HG02938 (cell line): Measurements from ENCODE around the gene DMWD.

ENCODE experiments used
- ATAC-seq: cut with Tn5 transposase; IDR thresholded peaks from one replicate; pipeline ENCODE4 v1.9.1; 2021; ENCODE audit warnings: mild to moderate bottlenecking, moderate library complexity; ENCODE audit not compliant: unreplicated experiment

DMWD gene

DNA sequence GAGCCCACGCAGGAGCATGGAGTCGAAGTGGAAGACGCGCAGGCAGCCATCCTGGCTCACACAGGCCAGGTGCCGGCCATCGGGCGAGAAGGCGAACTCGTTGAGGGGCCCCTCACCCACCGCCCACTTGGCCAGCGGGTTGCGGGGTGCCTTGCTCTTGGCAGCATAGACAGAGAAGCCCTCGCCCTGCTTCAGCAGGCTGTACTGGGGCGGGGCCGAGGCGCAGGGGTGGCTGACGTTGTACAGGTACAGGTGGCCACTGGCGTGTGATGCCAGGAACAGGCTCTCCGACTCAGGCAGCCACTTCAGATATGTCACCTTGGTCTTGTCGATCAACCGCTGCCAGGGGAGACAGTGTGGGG, 6.1 kb downstream of the DMWD start:
- ATAC-seq, result no peak

DNA sequence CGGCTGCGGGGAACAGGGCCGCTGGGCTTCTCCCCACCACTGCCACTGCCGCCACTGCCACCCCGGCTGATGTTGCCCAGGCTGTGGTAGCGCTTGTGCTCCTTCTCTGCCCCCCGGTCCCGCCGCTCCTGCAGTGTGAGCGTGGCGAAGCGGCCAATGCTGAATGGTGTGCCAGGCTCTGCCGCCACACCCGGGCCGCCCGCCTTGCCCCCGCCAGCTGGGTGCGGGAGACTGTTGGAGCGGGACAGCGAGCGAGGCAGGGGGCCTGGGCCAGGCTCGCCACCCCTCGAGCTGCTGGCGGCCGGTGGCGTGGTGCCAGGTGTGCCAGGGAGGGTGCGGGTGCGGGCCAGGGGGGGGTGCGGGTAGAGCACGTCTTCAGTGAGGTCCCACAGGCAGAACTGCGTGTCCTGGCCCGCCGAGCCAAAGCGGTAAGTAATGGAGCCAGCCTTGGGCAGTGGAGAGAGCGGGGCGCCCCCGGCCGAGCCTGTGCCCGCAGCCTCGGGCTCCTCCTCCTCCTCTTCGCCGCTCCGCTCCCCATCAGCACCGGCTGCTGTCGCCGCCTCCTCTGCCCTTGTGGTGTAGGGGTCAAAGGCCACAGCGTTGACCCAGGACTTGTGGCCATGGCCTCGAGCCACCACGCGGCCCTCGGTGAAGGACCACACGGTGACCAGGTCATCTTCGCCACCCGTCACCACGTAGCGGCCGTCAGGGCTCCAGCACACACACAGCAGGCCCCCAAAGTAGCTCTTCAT, 6.7 kb downstream of the DMWD start:
- ATAC-seq, result no peak

DNA sequence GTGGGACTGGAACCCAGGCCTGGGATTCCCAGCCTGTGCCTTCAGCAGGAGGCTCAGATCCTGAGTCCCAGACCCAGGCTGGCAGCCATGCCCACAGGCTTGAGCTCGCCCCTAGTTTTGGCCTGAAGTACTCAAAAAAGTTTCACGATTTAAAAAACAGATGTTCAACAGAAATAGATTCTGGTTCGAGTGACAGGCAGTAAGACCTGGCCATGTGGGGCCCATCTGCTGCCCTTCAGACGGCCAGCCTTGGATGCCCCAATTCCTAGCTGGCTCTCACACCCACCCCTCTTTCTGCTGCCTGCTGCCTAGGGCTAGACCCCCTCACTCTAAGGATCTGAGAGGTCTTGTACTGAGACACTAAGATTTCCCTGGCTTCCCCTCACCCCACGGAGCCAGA, 7.5 kb downstream of the DMWD start:
- no peak for ATAC-seq

DNA sequence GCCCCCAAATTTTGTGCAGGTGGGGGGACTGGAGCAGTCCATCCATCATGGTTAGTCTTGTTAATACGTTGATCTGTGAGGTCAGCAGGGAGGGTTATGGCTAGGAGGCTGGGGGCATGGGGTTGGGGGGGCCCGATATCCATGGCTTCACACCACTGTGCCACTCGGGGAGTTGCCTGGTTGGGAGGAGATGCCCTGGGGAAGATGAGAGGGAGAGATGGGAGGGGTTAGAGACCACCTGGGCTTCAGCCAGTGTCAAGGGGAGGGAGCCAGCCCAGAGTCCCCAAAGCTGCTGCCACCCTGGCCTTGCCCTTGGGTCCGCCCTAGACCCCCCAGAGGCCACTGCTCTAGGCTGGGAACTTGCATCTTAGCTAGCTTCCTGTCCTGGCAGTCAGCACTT, 8.5 kb downstream of the DMWD start:
- ATAC-seq, result no peak

DNA sequence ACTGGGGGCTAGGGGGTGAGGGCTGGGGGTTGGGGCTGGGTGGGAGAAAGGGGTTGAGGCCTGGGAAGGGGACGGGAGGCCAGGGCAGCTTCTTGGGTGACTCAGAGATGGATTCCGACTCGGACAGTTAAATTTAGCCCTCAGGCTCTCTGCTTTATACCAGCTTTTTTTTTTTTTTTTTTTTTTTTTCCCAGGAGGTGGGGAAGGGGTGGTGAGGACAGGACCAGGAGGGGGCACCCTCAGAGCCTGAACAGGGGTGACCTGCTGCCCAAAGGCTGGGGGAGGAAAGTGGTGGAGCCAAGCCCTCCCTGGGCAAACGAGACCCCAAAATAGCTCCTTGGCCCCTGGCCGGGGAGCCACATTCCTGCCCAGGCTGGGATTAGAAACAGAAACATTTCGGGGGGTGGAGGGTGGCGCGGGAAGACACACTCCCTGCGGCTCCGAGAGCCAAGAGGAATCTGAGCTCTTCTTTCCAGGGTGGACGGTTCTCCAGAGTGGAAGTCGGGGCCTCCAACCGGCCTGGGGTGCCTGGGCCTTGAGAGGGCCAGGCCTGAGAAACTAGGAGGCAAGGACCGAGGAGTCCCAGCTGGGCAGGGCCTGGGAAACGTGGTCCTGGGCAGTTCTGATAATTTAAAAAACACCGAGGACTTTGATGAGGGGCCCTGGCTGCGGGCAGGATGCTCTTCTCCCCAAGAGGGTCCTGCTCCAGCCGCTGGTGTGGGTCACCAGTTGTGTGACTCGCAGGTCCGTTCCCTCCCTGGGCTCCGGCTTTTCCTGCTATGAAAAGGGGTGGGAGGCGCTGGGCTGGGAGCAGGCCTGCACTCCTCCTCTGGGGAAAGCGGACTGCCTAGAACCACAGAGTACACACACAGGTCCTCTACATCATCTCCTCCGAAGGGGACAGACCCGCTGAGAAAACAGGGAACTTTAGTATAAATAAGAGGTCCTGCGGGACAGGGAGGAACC, 9.5 kb downstream of the DMWD start:
- ATAC-seq, result no peak

DNA sequence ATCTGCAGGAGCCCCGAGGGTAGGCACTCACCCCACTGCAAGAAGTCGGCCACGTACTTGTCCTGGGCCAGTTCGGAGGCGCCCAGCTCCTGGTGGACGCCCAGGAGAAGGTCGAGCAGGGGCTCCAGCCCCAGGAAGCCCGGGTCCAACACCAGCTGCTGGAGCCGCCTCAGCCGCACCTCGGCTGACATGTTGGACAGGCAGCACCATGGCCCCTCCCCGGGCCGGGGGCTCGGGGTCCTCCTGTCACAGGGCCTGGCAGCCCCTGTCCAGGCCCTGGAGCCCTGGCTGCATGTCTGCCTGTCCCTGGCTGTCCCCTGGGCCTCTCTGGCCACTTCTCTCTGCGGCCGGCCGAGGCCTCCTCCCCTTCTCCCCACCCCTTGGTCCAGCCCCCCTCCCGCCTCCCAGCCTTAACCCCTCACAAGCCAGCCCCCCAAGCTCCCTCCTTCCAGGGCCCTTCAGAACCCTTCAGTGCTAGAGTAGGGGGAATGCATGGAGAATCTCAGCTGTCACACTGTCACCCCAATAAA, 10.4 kb downstream of the DMWD start, which contains the start of gene DMPK:
TSS of gene DMPK (minus strand) at position 329 of the 530 bp plus-strand sequence. CDS start at position 191, 138 bp downstream.
- no peak for ATAC-seq

- ATAC-seq, result no peak
Observed at GRCh38 chr19:45781214-45782161, 11.2 kb downstream of the DMWD start.

GRCh38 chr19:45780448-45781213, 12.0 kb downstream of the DMWD start:
- ATAC-seq, result no peak

DNA sequence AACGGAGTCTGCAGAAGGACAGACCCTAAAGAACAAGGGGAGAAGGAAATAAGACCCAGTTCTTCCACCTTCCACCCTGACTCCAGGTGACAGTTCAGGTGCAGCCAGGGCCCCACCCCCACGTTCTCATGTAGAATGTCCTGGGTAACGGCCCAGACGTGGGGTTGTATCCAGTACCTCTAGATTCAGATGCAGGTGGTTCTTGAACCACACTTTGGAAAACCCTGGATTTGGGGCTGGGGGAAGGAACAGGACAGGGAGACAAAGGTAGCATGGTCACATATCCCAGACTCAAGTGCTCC, 12.5 kb downstream of the DMWD start:
- ATAC-seq, result no peak

DNA sequence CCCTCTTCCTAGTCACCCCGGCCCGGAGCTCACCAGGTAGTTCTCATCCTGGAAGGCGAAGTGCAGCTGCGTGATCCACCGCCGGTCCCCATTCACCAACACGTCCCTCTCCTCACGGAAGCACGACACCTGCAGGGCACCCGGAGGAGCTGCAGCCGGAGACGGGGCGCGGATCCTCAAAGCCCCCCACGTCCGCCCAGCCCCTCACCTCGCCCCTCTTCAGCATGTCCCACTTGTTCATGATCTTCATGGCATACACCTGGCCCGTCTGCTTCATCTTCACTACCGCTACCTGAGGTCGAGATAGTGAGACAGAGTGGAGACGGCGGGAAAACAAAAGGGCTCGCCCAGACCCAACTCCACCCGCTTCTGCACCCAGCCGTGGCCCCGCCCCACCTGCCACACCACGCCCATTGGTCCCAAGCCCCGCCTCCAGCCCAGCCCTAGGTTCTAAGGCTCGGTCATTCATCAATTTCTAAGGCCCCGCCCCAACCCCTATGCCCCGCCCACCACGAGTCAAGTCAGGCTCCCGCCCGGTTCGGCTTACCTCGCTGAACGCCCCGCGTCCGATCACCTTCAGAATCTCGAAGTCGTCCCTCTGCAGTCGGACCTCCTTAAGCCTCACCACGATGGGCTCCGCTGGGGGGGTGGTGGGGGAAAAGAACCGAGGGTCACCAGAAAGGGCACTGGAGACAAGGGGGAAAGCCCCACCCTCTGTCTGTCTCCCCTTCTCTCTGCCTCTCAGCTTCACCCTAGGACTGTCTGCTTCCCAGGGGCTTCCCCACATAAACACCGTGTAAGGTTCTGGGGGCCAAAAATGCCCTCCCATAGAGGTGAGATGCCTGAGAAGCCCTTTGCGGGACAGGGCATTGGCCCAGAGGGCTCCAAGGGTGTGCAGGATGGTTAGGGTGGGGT, 13.2 kb downstream of the DMWD start:
- ATAC-seq, result peak; percentile 81

- no peak for ATAC-seq
Observed at GRCh38 chr19:45778010-45778661, 14.5 kb downstream of the DMWD start.

DNA sequence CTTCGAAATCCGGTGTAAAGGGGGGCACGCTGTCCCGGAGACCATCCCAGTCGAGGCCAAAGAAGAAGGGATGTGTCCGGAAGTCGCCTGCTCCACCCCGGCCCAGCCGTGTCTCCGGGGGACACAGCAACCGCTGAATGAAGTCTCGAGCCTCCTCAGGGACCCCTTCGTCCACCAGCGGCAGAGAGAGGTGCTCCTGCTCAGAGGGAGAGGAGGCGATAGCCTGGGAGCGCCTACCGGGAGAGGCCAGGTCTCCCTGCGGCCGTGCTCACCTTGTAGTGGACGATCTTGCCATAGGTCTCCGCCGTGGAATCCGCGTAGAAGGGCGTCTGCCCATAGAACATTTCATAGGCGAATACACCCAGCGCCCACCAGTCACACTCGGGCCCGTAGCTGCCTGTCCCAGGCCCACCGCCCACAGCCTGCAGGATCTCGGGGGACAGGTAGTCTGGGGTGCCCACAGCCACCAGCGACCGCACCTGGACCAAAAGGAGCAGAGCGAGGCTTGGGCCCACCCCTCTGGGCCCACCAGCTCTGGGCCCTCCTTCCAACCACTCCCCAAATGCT, 15.2 kb downstream of the DMWD start:
- ATAC-seq, result no peak

- no peak for ATAC-seq
Observed at GRCh38 chr19:45774765-45775164, 17.9 kb downstream of the DMWD start.

DNA sequence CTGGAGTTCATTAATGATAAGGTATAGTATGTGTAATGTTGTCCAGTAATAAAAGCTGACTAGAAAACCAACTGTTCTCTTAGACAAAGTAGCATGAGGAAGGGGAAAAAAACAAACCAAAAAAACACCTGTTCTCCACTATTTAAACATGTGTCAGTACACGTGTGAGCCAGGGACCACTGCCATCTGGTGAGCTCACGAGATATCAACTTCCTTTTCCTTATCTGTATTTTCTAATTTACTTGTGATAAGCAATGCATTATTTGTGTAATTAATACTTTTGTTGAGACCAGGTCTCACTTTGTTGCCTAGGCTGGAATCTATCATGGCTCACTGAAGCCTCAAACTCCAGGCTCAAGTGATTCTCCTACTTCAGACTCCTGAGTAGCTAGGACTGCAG, 19.3 kb downstream of the DMWD start:
- ATAC-seq, result no peak

- ATAC-seq, result no peak
Observed at GRCh38 chr19:45772912-45773311, 19.7 kb downstream of the DMWD start.

- ATAC-seq, result no peak
Observed at GRCh38 chr19:45772130-45772840, 20.4 kb downstream of the DMWD start.

DNA sequence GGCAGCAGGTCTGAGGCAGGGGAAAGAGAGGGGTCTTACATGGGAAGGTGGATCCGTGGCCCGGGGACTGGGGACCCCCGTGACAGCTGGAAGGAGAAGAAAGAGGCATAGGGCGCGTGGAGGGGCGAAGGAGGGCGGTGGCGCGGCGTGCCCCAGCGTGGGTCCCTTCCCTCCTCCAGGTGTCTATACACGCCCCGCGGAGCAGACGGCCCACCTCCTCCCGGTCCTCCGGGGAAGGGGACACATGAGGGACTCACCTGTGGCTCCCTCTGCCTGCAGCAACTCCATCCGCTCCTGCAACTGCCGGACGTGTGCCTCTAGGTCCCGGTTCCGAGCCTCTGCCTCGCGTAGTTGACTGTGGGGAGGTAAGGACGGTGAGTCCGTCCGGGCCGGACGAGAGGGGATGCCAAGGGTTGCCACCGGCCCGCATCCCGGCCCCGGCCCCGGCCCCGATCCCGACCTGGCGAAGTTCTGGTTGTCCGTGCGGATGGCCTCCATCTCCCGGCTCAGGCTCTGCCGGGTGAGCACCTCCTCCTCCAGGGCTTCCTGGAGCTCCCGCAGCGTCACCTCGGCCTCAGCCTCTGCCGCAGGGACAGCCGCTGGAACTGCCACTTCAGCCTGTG, 21.2 kb downstream of the DMWD start:
- no peak for ATAC-seq
